ENCODE data around the gene TXLNA.

DNA sequence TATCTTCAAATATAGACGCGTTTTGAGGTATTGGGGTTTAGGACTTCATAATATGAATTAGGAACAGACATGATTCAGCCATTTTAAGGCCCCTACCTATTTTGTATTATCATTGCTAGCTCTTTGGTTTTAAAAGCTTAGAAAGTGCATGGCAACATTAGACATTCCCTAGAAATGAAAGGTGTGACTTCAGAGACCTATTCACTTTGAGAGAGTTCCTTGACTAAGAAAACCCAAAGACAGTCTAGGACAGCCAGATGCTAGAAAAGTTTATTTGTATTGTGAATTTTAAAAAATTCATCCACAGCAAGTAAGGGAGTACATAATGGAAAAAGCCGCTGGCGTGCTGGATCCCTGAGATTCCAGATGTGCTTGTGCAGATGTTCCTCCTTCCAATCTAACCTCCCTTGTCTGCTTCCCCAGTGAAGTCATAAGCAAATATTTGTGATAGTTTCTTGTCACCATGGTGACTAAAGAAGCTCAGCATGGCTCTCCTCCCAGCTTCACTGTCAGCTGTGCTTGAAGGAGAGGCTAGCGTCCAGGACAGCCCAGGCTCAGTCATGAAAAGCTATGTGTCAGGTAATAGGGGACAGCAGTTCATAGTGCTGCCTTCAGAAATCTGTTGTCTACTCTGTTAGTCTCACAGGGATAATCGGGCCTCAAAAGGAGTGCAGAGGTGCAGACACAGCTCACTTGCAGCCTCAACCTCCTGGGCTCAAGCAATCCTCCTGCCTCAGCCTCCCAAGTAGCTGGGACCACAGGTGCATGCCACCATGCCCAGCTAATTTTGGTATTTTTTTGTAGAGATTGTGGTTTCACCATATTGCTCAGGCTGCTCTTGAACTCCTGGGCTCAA, 36.8 kb upstream of the TXLNA start:
- TF ChIP-seq, protein P1, sequence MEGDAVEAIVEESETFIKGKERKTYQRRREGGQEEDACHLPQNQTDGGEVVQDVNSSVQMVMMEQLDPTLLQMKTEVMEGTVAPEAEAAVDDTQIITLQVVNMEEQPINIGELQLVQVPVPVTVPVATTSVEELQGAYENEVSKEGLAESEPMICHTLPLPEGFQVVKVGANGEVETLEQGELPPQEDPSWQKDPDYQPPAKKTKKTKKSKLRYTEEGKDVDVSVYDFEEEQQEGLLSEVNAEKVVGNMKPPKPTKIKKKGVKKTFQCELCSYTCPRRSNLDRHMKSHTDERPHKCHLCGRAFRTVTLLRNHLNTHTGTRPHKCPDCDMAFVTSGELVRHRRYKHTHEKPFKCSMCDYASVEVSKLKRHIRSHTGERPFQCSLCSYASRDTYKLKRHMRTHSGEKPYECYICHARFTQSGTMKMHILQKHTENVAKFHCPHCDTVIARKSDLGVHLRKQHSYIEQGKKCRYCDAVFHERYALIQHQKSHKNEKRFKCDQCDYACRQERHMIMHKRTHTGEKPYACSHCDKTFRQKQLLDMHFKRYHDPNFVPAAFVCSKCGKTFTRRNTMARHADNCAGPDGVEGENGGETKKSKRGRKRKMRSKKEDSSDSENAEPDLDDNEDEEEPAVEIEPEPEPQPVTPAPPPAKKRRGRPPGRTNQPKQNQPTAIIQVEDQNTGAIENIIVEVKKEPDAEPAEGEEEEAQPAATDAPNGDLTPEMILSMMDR (IDR thresholded peaks at IDR 0.05), result no peak
- TF ChIP-seq POLR2A (IDR thresholded peaks at IDR 0.05), result no peak
